ENCODE measurements around the gene HSD11B1.

DNA sequence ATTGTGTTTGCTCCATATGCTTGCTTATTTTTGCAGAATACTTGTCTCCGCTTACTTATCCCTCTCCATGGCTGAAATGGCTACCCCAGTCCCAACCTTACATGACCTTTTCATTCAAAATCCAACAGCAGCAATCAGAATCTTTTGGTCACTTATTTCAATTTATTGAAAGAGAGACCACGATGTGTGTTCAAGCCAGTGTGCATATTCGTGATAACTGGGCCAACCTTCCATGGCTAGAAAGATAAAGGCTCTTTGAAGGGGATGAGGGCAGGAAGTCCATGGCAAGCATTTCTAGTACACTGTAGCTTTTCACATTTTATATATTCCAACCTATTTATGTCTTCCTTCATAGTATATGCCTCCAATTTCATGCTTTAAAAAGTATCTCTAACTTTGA, 23.1 kb downstream of the HSD11B1 start:
- TF ChIP-seq, protein P1, sequence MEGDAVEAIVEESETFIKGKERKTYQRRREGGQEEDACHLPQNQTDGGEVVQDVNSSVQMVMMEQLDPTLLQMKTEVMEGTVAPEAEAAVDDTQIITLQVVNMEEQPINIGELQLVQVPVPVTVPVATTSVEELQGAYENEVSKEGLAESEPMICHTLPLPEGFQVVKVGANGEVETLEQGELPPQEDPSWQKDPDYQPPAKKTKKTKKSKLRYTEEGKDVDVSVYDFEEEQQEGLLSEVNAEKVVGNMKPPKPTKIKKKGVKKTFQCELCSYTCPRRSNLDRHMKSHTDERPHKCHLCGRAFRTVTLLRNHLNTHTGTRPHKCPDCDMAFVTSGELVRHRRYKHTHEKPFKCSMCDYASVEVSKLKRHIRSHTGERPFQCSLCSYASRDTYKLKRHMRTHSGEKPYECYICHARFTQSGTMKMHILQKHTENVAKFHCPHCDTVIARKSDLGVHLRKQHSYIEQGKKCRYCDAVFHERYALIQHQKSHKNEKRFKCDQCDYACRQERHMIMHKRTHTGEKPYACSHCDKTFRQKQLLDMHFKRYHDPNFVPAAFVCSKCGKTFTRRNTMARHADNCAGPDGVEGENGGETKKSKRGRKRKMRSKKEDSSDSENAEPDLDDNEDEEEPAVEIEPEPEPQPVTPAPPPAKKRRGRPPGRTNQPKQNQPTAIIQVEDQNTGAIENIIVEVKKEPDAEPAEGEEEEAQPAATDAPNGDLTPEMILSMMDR (IDR thresholded peaks at IDR 0.05; ENCODE audit: low read length) = no peak
- TF ChIP-seq EZH2 (optimal IDR thresholded peaks at IDR 0.05; ENCODE audit: low read depth, low read length) = no peak
